ENCODE results near the gene KRCC1.

KRCC1 gene

DNA sequence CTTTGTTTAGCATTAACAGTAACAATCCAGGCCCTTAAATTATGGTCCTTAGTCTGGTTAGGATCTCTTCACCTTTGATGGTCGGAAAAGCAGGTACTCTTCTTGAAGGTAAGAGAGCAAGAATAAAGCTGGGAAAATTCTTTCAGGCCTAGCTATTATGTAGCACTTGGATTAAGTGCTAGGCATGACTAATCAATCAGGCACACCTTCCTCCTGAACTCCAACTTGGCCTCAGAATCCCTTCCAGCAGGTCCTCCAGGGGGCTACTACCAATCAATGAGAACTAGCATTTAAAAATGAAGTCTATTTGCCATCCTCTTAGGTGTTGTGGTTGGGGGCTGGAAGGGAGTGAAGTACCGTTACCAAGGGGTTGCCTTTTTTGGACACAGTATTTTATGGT, 15.8 kb upstream of the KRCC1 start:
- TF ChIP-seq, protein P1, sequence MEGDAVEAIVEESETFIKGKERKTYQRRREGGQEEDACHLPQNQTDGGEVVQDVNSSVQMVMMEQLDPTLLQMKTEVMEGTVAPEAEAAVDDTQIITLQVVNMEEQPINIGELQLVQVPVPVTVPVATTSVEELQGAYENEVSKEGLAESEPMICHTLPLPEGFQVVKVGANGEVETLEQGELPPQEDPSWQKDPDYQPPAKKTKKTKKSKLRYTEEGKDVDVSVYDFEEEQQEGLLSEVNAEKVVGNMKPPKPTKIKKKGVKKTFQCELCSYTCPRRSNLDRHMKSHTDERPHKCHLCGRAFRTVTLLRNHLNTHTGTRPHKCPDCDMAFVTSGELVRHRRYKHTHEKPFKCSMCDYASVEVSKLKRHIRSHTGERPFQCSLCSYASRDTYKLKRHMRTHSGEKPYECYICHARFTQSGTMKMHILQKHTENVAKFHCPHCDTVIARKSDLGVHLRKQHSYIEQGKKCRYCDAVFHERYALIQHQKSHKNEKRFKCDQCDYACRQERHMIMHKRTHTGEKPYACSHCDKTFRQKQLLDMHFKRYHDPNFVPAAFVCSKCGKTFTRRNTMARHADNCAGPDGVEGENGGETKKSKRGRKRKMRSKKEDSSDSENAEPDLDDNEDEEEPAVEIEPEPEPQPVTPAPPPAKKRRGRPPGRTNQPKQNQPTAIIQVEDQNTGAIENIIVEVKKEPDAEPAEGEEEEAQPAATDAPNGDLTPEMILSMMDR (IDR thresholded peaks at IDR 0.05; ENCODE audit: insufficient read depth, low read length, missing control alignments), result no peak
- CTCF ChIA-PET, result interaction anchor here (1.4 kb wide), 1 partner anchor 11 kb away, joined by 7 read pairs; no protein-coding TSS in a partner anchor
- DNase-seq (ENCODE audit: low read depth, low spot score), result no peak
- H3K4me3 ChIP-seq (ENCODE audit: low read depth, low read length), result no peak overlapping the region
- POLR2A ChIA-PET, result no interaction called here

DNA sequence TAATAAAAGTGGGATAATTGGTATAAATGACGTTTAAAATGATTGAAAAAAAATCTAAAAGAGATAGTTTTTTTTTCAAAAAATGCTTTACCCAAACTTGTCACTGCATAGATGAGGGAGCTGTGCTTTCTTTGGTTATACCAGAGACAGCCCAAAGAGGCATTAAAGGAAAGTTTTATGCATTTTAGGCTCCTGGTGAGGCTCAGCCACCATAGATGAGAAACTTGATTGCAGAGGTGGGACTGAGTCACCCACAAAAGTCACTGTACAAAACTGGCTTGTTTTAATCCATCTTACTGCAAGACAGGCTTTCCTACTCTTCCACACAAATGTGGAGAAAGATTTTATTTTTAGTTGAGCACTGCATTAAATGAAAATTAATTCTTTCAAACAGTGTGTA, 14.5 kb upstream of the KRCC1 start:
- H3K4me3 ChIP-seq (ENCODE audit: low read depth, low read length), result no peak overlapping the region
- CTCF ChIA-PET, result interaction anchor here (2.7 kb wide), 1 partner anchor 10 kb away, joined by 28 read pairs; no protein-coding TSS in a partner anchor
- TF ChIP-seq, protein P1 (IDR thresholded peaks at IDR 0.05; ENCODE audit: insufficient read depth, low read length, missing control alignments), result no peak
- POLR2A ChIA-PET, result no interaction called here
- DNase-seq (ENCODE audit: low read depth, low spot score), result no peak

DNA sequence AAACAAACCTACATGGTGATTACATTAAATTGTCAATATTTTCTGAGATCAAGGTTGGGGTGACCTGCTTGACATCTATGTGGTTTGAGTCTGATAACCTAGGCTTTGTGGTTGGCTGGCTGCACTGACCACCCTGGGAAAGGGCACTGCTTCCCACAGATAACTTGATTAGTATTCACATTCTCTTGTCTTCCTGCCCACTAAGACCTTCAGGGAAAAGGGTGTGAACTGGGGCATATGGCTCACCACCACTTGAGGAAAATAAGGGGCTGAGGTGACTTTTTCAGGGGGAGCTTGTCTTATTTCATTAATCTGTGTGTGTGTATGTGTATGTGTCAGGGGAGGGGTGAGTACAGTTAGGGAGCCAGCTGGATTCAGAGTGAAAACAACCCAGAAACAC, 13.5 kb upstream of the KRCC1 start:
- no peak for DNase-seq (ENCODE audit: low read depth, low spot score)
- no peak overlapping the region for H3K4me3 ChIP-seq (ENCODE audit: low read depth, low read length)
- ChIA-PET POLR2A (interaction anchor here (0.6 kb wide), 1 partner anchor 53 kb away, joined by 3 read pairs; the partner anchor contains the start of gene RNU2-63P), CTCF (interaction anchor here (0.7 to 2.7 kb wide), 2 partner anchors 9 to 378 kb away, joined by 3 to 28 read pairs; no protein-coding TSS in a partner anchor)
- TF ChIP-seq, protein P1 (IDR thresholded peaks at IDR 0.05; ENCODE audit: insufficient read depth, low read length, missing control alignments), result no peak

DNA sequence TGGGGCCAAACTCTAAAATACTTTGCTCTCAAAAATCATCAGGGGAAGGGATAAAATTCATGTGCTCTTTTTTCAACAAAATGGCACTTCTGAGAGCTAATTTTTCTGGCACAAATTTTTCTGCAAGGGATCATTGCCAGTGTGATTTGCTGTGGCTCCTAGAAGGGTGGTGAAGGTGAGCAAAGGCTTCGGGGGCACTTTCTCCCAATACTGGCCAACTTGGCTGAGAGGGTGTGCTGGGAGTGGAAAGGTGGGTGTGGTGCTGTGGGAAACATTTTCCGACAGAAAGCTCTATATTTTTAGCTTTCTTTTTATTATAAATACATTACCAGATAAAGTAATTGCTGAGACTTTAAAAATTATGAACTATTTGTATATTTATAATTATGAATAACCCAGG, 12.5 kb upstream of the KRCC1 start:
- H3K4me3 ChIP-seq (ENCODE audit: low read depth, low read length), result no peak overlapping the region
- no peak for DNase-seq (ENCODE audit: low read depth, low spot score)
- ChIA-PET CTCF (interaction anchor here (1.7 to 2.7 kb wide), 2 partner anchors 7 to 123 kb away, joined by 4 to 28 read pairs; no protein-coding TSS in a partner anchor), POLR2A (no interaction called here)
- TF ChIP-seq, protein P1 (IDR thresholded peaks at IDR 0.05; ENCODE audit: insufficient read depth, low read length, missing control alignments), result no peak

DNA sequence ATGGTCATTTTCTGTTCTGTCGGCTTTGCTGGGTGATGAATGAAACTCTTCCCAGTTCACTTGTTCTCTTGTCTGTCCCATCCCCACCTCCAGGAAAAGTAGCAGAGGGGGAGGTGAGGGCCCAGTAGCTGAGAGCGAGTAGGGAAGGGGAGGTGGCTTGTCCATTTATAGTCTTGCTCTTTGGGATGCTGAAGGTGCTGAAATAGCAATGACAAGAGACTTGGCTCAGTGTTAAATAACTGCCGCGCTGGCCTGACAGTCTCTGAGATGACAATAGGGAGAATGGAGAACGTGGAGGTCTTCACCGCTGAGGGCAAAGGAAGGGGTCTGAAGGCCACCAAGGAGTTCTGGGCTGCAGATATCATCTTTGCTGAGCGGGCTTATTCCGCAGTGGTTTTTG, 12.0 kb upstream of the KRCC1 start, which contains the start of gene SMYD1:
SMYD1 (plus strand) TSS at position 228 of the 400 bp plus-strand sequence; CDS start at position 268, 40 bp downstream.
- no peak within 1 kb of the TSS for H3K4me3 ChIP-seq (ENCODE audit: low read depth, low read length)
- ChIA-PET POLR2A (no interaction called here), CTCF (interaction anchor here (1.7 kb wide), 1 partner anchor 124 kb away, joined by 4 read pairs; no protein-coding TSS in a partner anchor)
- no peak for DNase-seq (ENCODE audit: low read depth, low spot score)
- TF ChIP-seq, protein P1 (IDR thresholded peaks at IDR 0.05; ENCODE audit: insufficient read depth, low read length, missing control alignments), result no peak

DNA sequence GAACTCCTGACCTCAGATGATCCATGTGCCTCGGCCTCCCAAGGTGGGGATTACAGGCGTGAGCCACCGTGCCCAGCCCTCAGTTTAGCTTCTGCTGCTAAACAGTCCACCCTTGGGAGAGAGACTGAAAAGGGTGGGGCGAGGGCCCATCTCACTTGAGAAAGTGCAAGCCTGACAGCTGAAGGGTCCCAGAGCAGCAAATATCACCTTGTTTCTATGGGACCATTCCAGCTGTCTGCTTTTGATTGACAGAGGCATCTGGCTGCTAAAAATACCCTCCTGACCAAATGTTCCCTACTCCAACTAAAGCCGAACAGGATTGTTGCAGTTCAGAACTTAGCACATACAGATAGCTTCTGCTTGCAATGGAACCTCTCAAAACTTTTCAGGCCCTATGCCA, 11.6 kb upstream of the KRCC1 start:
- TF ChIP-seq, protein P1 (IDR thresholded peaks at IDR 0.05; ENCODE audit: insufficient read depth, low read length, missing control alignments), result no peak
- CTCF ChIA-PET, result interaction anchor here (1.0 to 1.7 kb wide), 2 partner anchors 89 to 124 kb away, joined by 3 to 4 read pairs; no protein-coding TSS in a partner anchor
- POLR2A ChIA-PET, result no interaction called here
- no peak overlapping the region for H3K4me3 ChIP-seq (ENCODE audit: low read depth, low read length)
- DNase-seq (ENCODE audit: low read depth, low spot score), result no peak
